A549 (cell line): ENCODE measurements around the gene FOXC2.

Experiments
- CBX2 ChIP-seq: fragments of 200-600 bp; sonication (generic); IDR thresholded peaks from 2 replicates; pipeline ENCODE4 v1.6.1; 2016; ENCODE audit warnings: low read depth, mild to moderate bottlenecking, borderline replicate concordance
- CBX8 ChIP-seq: fragments of 200-600 bp; sonication (generic); IDR thresholded peaks from 2 replicates; pipeline ENCODE4 v1.6.1; 2016
- CHD2 ChIP-seq: fragments of 150-350 bp; IDR thresholded peaks from 2 replicates; pipeline ENCODE4 v1.6.1; 2014; ENCODE audit warnings: low read length; ENCODE audit not compliant: partially characterized antibody
- CHD4 ChIP-seq: fragments of 200-600 bp; sonication (generic); IDR thresholded peaks from 2 replicates; pipeline ENCODE4 v1.6.1; 2016; ENCODE audit warnings: antibody characterized with exemption, mild to moderate bottlenecking, borderline replicate concordance
- CTCF ChIP-seq: fragments of >200 bp; sonication (Bioruptor Twin); formaldehyde crosslinking; IDR thresholded peaks from 3 replicates; pipeline ENCODE4 v1.5.1; 2016
- EP300 ChIP-seq, 2 experiments: fragments of >200 bp; sonication (Bioruptor Twin); formaldehyde crosslinking; IDR thresholded peaks; 2 replicates in 1 of 2; 3 replicates in 1 of 2; pipeline ENCODE4 v1.6.1; 2016 to 2017
- FOSB ChIP-seq: fragments of 250-450 bp; sonication (Bioruptor Pico); IDR thresholded peaks from 2 replicates; pipeline ENCODE4 v1.5.0; 2020; ENCODE audit warnings: mild to moderate bottlenecking, moderate library complexity
- GATA3 ChIP-seq: IDR thresholded peaks from 2 replicates; pipeline ENCODE4 v1.6.1; 2012; ENCODE audit warnings: borderline replicate concordance
- JUNB ChIP-seq: fragments of >200 bp; sonication (Bioruptor Twin); formaldehyde crosslinking; IDR thresholded peaks from 2 replicates; pipeline ENCODE4 v1.6.1; 2016
- NR3C1 ChIP-seq: fragments of >200 bp; sonication (Bioruptor Twin); formaldehyde crosslinking; IDR thresholded peaks from 3 replicates; pipeline ENCODE4 v1.6.1; 2017
- POLR2A ChIP-seq: IDR thresholded peaks from 2 replicates; pipeline ENCODE4 v1.6.1; 2012; ENCODE audit warnings: mild to moderate bottlenecking, low read length
- RFX5 ChIP-seq: fragments of 450-650 bp; IDR thresholded peaks from 2 replicates; pipeline ENCODE4 v1.7.1; 2014; ENCODE audit warnings: antibody characterized with exemption, mild to moderate bottlenecking, moderate library complexity
- ZSCAN20 ChIP-seq: fragments of 250-450 bp; sonication (Bioruptor Pico); IDR thresholded peaks from 2 replicates; pipeline ENCODE4 v1.8.0; 2022; ENCODE audit warnings: mild to moderate bottlenecking, moderate library complexity

- no peak for TF ChIP-seq CTCF
- no peak for TF ChIP-seq CHD2
- TF ChIP-seq GATA3: no peak
- no peak for TF ChIP-seq ZSCAN20 (CRISPR knock-in tag)
- no peak for TF ChIP-seq CBX8
- no peak for TF ChIP-seq RFX5
- TF ChIP-seq CHD4: no peak
- no peak for TF ChIP-seq POLR2A
- no peak for TF ChIP-seq NR3C1
- no peak for TF ChIP-seq JUNB
- TF ChIP-seq CBX2: no peak
- no peak for TF ChIP-seq FOSB
- no peak for TF ChIP-seq EP300 (IDR thresholded peaks at IDR 0.05)
These were observed 9.0 kb upstream of the FOXC2 start for GRCh38 chr16:86557587-86557986.
